Stimulated activated CD4-positive, alpha-beta T cell treated with anti-CD3 and anti-CD28 coated beads, Interleukin-2, amount 100 ng/mL, for 4 hours (primary cell): Measurements from ENCODE around the gene UPP2.

Experiments used
- DNase-seq: peaks from one replicate; pipeline ENCODE4 v3.0.0-alpha.2; 2020; ENCODE audit warnings: low read depth

The UPP2 gene

DNA sequence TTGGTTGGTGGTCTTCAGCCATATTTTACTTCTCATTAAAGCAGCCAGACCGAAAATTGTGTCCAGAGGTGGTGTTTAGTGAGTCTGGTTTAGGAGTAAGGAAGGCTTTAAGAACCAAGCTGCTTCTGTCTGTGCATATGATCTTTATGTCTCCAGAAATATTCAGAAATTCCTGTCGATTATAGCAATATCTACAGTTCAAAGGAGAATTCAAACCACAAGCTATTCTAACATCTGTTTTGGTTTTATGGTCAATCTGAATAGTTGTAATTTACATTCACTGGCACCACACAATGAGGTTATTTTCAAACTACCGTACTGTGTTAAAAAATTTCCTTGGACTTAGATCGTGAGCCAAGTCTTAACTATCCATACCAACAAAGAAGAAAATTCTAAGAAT is 11.3 kb downstream of the UPP2 start:
- DNase-seq = no peak

DNA sequence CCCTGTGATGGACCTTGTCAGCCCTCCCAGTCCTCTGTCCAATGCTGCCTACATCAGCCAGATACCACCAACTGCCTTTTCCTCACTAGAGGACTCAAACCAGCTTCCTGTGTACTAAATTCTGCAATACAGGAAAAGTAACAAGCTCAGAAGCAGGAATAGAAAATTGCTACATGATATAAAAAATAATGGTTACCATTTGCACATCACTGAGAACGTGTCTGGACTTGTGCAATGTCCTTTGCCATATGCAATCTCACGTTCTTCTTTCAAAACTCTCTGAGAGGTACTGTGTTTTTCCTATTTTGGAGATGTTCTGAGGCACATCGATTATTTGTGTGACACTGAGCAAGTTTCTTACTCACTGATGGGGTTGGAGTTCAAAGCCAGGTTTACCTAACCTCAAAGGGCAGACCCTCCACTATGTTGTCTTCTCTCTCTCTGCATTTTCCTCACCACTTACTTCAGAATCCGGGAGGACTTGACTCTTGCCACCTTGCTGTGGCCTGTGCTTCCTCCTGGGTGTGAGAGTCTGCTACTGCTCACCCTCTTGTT is 12.1 kb downstream of the UPP2 start:
- no peak for DNase-seq

DNA sequence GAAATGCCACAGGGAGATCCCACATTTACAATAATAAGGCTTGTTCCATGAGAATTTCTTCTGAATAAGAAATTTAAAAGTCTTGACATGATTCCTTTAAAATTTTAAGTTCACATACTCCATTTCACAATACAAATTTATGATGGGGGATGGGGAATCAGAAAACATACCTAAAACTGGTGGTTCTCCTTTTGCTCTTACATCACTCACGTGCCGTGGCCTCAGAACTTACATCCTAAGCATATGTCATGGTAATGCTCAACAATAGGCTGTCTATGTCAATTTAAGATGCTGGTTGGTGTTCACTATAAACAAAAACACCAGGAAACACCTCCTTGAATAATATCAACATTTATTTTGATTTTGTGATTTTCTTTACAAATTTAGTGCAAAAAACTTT is 12.8 kb downstream of the UPP2 start:
- no peak for DNase-seq

DNA sequence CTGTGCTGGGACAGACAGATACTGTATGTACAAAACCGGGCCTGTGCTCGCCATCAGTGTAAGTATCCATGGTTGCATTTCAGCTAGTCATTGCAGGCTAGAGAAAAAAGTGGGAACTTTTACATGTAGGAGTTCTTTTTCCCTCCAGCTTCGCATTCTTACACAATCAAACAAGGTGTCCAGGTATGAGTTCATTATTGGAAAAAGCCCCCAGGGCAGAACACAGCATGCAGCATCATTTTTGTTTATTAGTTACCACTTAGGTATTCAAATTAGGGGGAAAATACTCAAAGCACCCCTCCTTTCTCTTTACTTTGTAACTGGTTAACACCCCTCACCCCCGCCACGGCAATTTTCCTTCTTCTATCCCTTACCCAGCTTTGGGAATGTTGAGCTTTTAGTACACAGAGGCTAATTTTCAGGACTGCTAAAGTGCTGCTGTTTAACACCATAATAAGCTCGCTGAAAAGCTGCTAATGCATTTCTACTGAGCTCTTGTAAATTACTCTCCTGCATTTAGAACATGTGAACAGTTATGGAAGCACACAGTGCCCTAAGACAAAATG is 13.6 kb downstream of the UPP2 start:
- no peak for DNase-seq

DNA sequence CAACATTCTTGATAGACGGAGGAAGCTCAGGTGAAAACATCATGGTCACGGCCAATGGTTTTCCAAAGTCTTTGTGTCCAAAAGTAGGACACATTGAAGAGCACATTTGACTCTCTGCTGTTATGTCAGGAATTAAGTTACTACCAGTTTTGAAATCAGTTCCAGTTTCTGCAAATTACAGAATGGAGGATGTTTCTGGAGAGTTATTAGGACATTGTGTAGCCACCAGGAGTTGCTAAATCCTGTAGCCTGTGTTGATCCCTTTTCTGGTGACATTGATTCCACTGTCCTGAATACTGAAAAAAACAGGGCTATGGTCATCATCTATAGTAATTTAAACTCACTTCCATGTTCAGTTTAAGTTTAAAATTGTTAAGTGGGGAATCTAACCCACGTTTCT is 15.3 kb downstream of the UPP2 start:
- DNase-seq = no peak

DNA sequence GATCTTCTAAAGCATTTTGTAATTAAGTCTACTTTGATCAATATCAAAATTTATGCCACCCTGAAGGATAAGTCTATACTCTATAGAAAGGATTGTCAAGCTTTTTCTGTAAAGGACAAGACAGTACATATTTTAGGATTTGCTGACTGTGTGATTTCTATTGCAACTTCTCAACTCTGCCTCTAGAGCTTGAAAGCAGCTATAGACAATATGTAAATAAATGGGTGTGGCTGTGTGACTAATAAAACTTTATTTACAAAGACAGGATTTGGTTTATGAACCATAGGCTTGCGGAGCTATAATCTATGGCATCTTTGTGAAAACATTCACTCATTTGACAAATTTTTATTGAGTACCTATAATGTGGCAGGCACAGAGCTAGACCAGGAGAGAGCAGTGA is 18.4 kb downstream of the UPP2 start:
- no peak for DNase-seq

DNA sequence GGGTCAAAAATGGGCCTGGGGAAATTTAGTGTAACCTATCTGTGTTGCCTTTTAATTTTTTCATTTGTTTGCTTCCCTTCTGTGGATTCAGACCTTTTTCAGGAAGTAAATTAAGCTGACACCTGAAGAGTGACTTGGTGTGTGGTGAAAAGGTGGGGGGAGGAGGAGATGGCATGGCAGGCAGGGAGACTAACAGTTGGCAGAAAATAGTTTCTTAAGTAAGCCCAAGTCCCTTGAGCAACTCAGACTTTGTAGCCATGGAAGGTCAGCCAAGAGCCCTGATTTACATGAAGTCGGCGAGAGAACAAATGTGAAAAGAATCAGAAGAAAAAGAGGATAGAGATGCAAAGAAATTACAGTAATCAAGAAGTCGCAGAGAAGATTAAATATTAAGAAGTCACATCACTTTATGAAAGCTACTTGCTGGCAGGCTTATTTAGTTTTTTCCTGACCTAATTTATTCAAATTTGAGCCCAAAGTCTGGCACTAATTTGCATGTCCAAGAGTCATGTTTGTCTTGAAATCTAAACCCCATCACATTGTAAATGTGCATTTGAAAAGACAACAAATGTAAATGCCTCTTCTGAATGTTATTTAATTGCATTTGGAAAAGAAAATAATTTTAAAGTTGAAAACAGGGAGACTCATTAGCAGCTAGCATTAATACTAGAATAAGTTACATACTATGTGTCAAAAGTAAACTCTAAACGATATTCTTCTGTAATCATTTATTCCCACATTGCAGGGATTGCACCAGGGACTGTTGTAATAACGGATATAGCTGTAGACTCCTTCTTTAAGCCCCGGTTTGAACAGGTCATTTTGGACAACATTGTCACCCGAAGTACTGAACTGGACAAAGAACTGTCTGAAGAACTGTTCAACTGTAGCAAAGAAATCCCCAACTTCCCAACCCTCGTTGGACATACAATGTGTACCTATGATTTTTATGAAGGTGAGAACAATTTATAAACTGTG is 19.3 kb downstream of the UPP2 start:
- DNase-seq = no peak

DNA sequence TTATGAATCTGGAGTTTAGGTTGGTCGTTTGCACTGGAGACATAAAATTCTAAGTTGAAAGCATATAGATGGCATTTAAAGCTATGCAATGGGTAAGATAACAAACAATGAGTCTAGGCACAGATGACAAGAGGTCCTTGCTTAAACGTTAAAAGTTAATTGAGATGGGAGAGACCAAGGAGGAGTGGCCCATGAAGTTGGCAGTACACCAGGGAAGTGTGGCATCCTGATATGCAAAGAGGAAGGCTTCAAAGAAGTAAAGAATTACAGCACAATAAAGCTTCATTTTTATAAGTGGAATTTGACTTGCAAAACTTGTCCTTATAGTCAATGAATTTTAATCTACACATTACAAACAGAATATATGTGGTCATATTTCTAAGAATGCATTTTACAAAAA is 23.2 kb downstream of the UPP2 start:
- DNase-seq = no peak

DNA sequence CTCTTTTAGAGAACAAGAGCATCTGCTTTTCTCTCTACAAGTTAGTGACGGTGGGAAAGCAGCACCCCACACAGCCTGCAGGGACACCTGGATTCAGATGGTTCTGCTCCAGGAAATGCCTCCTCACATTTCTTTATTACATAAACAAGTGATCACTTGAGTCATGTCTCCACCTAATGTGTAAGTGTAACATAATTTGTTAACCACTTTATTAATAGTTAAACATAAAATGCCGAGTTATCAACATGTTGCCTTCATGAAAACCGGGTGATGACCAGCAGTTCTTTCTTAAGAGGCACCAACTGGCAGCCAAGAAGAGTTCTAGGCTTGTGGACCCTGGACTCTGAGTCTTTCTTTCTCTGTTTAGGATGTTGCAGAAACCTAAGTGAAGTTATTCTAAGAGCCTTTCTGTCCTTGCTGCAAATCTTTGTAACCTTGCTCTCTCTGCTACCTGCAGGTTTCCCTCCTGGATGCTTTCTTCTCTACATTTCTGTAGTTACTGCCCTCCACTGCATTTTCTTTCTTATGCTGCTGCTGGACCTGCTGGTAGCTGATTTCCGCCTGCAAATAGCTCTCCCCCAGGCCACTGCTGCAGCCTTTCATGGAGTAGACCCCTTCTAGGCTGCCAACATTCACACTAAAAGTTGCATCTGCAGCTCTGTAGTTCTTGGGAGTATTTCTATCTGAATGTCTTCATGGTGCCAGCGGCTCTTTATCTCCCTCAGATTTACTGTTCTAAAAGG is 24.3 kb downstream of the UPP2 start:
- DNase-seq = no peak

DNA sequence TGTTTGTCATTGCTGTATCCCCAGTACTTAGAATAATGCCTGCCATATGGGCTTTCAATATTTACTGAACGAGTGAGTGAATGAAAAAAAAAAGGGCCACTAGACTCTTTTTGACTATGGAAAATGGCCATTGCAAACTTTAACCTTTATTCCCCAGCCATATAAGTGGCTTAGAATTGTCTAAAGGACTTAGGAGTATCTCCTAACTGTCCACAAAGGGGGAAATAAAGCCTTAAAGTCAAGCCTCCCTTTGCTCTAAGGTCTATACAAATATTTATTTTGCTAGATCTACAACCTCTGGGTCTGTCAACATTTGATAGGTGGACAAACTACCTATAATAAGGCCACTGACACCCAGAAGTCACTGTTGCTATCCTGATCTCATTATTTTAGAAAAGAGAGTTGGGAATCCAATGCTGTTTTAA is 25.7 kb downstream of the UPP2 start:
- DNase-seq = no peak

DNA sequence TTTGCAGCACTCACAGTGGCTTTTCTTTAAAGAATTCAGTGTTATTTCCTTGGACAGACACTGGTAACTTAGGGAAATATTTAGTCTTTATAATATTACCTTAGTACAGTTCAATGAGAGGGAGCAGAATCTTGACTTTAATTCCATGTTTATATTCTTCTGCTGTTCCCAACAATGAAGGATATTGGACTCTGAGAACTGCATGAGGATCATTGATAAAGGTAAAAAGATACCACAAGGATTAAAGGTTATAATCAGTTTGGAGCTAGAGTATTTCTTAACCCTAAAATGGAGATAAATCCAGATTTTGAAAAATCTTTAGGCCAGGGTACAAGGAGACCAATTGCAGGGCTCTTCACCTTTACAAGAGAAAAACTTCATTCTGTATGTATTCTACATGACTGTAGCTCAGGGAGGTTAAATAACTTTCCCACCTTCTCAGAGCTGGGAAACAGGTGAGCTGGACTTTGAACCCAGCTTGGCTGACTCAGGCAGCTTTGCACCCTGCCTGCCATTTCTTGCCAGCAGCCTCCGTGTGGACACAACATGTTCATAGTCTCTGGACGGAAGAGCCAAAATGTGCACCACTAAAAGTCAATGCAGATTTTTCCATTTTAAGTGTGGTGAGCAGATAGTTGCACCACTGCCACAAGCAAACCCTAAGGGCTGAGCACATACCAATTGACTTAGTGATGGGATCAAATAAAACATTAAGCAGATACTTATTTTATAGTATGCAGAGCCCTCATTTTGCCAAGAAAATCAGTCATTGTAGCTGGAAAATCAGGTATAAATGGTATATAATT is 26.7 kb downstream of the UPP2 start:
- no peak for DNase-seq

DNA sequence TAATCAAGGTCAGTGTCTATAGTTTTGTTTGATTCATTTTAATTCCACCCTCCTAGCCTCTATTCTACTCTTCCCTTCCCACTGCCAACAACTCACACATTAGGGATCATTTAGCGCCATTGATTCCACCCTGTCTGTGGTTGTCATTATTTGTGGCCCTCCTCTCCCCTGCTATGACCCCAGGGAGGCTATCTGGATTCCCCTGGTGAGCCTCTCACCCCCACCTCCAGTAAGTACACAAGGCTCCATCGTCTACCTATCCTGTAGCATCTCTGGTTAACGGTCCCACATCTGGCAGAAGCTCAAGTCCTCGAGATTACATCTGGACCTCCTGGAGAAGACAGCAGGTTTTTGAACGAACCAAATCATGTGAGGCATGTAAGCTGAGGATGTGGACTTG is 27.4 kb downstream of the UPP2 start:
- DNase-seq = no peak

DNA sequence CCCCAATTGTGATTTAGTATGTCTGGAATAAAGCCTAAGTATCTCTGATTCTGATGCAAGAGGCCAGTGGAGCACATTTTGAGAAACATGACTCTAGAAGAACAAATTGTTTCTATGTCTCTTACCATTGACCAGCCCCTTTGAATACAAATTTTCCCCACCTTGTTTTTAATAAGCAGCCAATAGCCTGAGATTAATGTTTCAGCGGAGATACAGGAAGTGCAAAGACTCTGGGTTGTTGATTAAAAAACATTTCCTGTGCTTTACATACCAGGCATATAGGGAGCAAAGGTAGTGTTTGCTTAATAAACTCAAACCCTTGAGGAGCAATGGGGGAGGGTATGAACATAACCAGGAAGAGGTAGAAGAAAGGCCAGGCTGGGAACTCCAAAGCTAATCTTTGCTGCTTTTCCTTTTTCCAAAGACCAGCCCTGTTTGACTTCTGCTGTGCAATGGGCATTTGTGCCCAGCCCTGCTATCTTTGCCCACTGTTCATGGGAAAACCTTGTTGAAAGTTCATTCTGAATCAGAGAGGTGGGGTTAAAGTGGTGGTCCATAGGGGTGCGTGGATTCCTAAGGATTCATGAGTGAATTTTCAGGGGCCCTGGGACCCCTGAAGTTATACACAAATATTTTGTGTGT is 29.3 kb downstream of the UPP2 start:
- no peak for DNase-seq

DNA sequence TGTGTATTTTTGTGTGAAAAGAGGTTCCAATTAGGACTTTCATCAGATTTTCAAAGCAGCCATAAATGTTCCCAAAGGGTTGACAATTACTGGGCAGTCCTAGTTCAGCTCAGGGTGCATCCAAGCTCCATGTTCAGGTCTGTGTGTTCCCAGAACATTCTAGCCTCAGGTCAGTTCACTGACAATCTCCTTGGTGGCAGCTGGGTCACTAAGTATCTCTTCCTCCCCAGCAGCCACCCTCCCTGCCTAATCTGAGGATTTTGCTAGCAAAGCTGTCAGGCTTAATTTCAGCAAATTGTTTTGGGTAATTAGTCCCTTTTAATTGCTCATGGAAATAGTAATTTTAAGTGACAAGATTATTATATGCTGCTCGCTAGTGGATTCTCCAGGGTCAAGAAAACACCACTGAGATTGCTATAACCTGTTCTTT is 29.8 kb downstream of the UPP2 start:
- DNase-seq = no peak

DNA sequence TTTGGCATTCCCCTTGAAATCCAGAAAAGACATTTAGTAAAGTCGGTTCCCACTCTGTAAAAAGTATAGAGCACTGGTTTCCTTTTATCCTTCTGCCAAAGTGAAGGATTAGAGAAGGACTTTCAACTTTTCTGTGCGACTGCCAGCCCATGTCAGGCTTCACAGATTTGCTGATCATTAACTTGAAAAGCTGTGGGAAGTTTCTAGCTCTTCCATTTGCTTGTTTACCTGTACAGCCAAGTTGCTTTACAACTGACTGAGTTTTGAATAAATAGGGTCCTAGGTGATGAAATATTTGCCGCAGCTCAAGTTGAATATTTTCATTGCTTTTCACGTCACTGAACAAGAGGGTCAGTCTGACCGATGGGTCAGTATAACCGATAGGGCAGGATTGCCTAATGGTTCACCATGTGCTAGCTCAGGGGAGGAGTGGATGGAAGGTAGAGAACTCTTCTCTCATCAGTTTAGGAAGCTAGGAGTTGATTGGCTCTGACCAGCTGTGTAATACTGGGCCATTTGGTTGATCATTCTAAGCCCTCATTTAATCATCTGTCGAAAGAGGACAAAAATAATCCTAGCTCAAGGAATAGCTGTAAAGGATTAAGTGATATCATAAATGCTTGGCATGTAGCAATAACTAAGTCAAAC is 30.4 kb downstream of the UPP2 start:
- DNase-seq = no peak

DNA sequence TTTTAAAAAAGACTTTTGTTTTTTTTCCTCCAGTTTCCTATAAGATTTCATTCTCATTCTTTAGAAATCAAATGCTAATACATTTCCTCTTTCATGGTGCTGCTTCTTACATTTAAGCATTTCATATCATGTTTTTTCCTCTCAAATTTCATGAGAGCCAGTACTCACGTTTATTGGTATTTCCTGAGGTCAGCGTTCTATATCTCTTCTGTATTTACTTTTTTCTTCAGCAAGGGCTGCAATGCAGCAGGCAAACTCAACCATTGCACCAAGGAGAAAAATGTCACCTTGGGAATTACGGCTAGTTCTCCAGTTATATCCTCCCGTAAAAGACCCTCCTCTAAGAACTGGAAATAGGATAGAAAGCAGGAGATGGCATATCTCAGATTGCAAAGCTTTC is 32.4 kb downstream of the UPP2 start:
- DNase-seq = no peak

DNA sequence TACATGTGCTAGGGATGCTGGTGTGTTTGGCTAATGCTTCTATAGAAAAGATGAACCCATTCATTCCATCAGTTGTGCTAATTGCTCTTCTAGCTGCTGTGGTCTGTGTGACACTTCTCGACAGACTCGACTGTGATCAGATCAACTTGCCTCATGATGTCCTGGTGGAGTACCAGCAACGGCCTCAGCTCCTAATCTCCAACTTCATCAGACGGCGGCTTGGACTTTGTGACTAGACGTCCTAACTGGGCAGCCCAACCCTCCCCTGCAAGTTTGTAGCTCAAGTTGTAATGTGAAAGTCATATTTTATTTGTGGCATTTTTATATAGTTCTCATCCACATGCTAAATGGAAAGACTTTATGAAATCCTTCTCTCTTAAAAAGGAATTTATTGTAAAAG is 33.0 kb downstream of the UPP2 start:
- no peak for DNase-seq

DNA sequence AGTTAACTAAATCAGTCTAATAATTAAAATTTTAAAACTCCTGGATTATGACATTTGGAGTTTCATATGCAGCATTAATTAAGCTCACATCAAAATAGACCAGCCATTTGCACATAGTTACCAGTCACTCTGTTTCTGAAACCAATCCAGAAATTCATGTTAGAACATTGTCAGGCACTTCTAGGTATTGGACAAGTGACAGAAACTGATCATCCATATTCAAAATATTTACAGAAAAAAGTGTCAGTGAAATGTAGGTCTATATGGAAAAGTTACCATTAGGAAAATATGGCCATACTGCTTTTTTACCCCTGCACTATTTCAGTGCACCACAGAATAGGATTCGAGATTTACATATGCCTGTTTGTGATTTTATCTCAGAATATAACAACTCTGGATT is 33.4 kb downstream of the UPP2 start:
- DNase-seq = no peak

DNA sequence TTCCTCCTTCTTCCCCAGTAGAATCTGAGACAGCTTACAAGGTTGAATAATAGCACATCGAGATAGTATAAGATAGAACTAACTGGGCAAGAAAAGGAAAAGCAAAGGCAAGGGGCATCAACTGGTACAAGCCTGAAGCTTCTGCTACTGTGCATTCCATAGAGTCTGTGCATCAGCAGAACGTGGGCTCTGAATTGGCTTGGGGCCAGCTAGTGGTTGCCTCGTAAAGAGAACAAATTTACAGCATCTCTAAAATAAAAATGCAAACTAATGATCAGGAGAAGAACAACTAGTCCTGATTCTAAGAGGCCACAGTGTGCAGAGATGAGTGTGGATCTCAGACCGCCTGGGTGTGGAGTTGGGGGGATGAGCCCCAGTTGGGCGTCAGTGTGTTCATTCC is 36.6 kb downstream of the UPP2 start:
- DNase-seq = no peak

DNA sequence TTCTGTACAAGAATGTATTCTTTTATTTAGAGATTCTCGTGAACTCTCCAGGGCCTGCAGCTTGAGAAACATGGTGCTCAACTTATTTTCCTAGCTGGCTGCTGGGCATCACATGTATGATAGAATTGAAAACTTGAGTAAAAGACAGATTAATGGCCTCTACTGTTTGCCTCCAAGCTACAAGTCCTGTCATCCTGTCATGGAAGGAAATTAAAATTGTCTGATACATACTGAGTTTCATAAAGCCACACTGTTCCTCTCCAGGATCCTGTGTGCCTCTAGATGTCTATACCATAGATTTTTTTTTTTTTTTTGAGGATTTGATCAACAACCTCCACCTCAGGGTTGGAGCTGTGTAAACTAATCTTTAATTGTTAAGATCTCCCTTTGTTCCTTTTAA is 38.5 kb downstream of the UPP2 start:
- no peak for DNase-seq

DNA sequence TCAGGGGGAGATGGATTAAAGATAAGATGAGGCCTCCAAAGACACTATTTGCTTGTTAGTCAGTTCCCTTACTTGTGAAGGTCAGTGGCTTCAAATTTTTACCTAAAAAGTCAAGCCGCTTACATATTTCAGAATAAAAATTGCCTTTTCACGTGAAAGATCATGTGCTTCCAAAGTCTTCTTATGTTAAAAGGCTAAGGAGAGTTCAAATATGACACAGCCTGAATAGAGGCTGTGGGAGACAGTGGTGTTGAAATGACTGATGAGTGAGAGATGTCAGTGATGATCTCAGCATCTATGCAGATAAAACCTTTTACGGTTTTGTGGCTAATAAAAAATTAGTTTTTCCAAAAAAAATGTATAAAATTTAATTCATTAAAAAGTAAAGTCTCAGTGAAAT is 40.5 kb downstream of the UPP2 start:
- no peak for DNase-seq
